ENCODE results near the gene ABT1. TPM values are rescaled to one million over a fixed set of nuclear protein-coding genes. Genes with fewer than 3 reads are reported as not detected.

ABT1 gene
- total RNA-seq, 1 donor from 2014 or later, result 26.3 TPM

GRCh38 chr6:26597389-26597766, 625 bp downstream of the ABT1 start:
- DNase-seq (ENCODE audit: low read depth, low spot score), result no peak
- no peak for TF ChIP-seq CTCF (conservative IDR thresholded peaks at IDR 0.05)
- Mint-ChIP-seq H3K27ac (ENCODE audit: unreplicated experiment) (no peak overlapping the region), H3K4me1 (peaks cover 8% of the 10 kb centered on the region), H3K36me3 (ENCODE audit: low read depth) (peaks cover 2% of the 10 kb centered on the region), H3K4me3 (no peak overlapping the region), H3K9me3 (no peaks in the 10 kb centered on the region), H3K27me3 (ENCODE audit: low read depth) (no peaks in the 10 kb centered on the region)

GRCh38 chr6:26597821-26598220, 1.1 kb downstream of the ABT1 start:
- Mint-ChIP-seq H3K27me3 (ENCODE audit: low read depth) (no peaks in the 10 kb centered on the region), H3K27ac (ENCODE audit: unreplicated experiment) (no peak overlapping the region), H3K36me3 (ENCODE audit: low read depth) (peaks cover 2% of the 10 kb centered on the region), H3K4me1 (peaks cover 8% of the 10 kb centered on the region), H3K4me3 (no peak overlapping the region), H3K9me3 (no peaks in the 10 kb centered on the region)
- no peak for DNase-seq (ENCODE audit: low read depth, low spot score)
- TF ChIP-seq CTCF (conservative IDR thresholded peaks at IDR 0.05), result no peak

GRCh38 chr6:26598267-26598666, 1.5 kb downstream of the ABT1 start:
- Mint-ChIP-seq H3K36me3 (ENCODE audit: low read depth) (peaks cover 2% of the 10 kb centered on the region), H3K27ac (ENCODE audit: unreplicated experiment) (no peak overlapping the region), H3K9me3 (no peaks in the 10 kb centered on the region), H3K4me1 (peaks cover 8% of the 10 kb centered on the region), H3K27me3 (ENCODE audit: low read depth) (no peaks in the 10 kb centered on the region), H3K4me3 (no peak overlapping the region)
- no peak for TF ChIP-seq CTCF (conservative IDR thresholded peaks at IDR 0.05)
- DNase-seq (ENCODE audit: low read depth, low spot score), result no peak

GRCh38 chr6:26599134-26599533, 2.4 kb downstream of the ABT1 start:
- H3K36me3 Mint-ChIP-seq (ENCODE audit: low read depth), result peaks cover 2% of the 10 kb centered on the region
- DNase-seq (ENCODE audit: low read depth, low spot score), result no peak
- TF ChIP-seq CTCF (conservative IDR thresholded peaks at IDR 0.05), result no peak
- H3K27ac Mint-ChIP-seq (ENCODE audit: unreplicated experiment), result no peak overlapping the region
- no peaks in the 10 kb centered on the region for H3K9me3 Mint-ChIP-seq
- peaks cover 8% of the 10 kb centered on the region for H3K4me1 Mint-ChIP-seq
- H3K4me3 Mint-ChIP-seq, result peak overlapping the region; percentile 69
- peaks cover 5% of the 10 kb centered on the region for H3K27me3 Mint-ChIP-seq (ENCODE audit: low read depth)

- Mint-ChIP-seq H3K4me3 (peak overlapping the region; percentile 69), H3K36me3 (ENCODE audit: low read depth) (peaks cover 2% of the 10 kb centered on the region), H3K4me1 (peaks cover 8% of the 10 kb centered on the region), H3K27ac (ENCODE audit: unreplicated experiment) (no peak overlapping the region), H3K9me3 (no peaks in the 10 kb centered on the region), H3K27me3 (ENCODE audit: low read depth) (peaks cover 8% of the 10 kb centered on the region)
- DNase-seq (ENCODE audit: low read depth, low spot score), result no peak
- no peak for TF ChIP-seq CTCF (conservative IDR thresholded peaks at IDR 0.05)
Measured at GRCh38 chr6:26599591-26599990, 2.8 kb downstream of the ABT1 start.

GRCh38 chr6:26600759-26601158, 4.0 kb downstream of the ABT1 start:
- Mint-ChIP-seq H3K36me3 (ENCODE audit: low read depth) (peaks cover 2% of the 10 kb centered on the region), H3K4me3 (peak overlapping the region; percentile 62), H3K27ac (ENCODE audit: unreplicated experiment) (no peak overlapping the region), H3K9me3 (no peaks in the 10 kb centered on the region), H3K4me1 (peaks cover 8% of the 10 kb centered on the region), H3K27me3 (ENCODE audit: low read depth) (peaks cover 16% of the 10 kb centered on the region)
- no peak for TF ChIP-seq CTCF (conservative IDR thresholded peaks at IDR 0.05)
- no peak for DNase-seq (ENCODE audit: low read depth, low spot score)
